ENCODE data around the gene KIR3DL1.
"Not testable (repeated sequence)": the region's sequence is repeated elsewhere in the genome, so short reads cannot be mapped to it uniquely, and the experiment has no call there.

The KIR3DL1 gene

DNA sequence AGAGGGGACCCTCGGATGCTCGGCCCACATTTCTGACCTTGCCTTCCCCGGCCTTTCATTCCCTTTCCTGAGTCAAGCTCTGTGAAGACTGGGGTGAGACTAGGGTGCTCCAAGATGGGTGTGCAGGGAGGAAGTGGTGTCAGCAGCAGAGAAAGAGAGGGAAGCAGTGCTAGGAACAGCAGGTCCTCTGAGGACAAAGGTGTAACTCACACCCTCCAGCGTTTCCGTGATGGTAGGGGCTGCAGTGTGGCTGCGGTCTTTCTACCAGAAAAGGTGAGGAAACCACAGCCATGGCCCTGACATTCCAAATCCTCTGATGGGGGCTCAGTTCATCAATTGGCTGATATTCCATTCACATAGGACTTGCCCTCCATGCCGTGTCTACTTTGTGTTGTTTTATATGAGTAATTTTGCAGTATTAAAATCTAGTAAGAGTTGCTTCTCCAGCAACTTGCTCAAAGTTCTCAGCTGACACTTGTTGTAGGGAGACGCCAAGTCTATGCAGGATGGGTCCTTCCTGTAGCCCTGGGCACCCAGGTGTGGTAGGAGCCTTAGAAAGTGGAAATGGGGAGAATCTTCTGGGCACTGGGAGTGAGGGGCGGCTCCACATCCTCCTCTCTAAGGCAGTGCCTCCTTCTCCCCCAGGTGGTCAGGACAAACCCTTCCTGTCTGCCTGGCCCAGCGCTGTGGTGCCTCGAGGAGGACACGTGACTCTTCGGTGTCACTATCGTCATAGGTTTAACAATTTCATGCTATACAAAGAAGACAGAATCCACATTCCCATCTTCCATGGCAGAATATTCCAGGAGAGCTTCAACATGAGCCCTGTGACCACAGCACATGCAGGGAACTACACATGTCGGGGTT is 1.6 kb downstream of the KIR3DL1 start:
- TF ChIP-seq, protein P1, sequence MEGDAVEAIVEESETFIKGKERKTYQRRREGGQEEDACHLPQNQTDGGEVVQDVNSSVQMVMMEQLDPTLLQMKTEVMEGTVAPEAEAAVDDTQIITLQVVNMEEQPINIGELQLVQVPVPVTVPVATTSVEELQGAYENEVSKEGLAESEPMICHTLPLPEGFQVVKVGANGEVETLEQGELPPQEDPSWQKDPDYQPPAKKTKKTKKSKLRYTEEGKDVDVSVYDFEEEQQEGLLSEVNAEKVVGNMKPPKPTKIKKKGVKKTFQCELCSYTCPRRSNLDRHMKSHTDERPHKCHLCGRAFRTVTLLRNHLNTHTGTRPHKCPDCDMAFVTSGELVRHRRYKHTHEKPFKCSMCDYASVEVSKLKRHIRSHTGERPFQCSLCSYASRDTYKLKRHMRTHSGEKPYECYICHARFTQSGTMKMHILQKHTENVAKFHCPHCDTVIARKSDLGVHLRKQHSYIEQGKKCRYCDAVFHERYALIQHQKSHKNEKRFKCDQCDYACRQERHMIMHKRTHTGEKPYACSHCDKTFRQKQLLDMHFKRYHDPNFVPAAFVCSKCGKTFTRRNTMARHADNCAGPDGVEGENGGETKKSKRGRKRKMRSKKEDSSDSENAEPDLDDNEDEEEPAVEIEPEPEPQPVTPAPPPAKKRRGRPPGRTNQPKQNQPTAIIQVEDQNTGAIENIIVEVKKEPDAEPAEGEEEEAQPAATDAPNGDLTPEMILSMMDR (IDR thresholded peaks at IDR 0.05; ENCODE audit: low read depth, low read length): no peak
- no peak overlapping the region for H3K4me3 ChIP-seq (ENCODE audit: low read depth, low read length)

- not testable (repeated sequence) for H3K4me3 ChIP-seq (ENCODE audit: low read depth, low read length)
Measured at GRCh38 chr19:54824416-54824815, 8.1 kb downstream of the KIR3DL1 start.

GRCh38 chr19:54825326-54825725 is 9.1 kb downstream of the KIR3DL1 start:
- not testable (repeated sequence) for H3K4me3 ChIP-seq (ENCODE audit: low read depth, low read length)

GRCh38 chr19:54828064-54828463 is 11.8 kb downstream of the KIR3DL1 start:
- not testable (repeated sequence) for H3K4me3 ChIP-seq (ENCODE audit: low read depth, low read length)

DNA sequence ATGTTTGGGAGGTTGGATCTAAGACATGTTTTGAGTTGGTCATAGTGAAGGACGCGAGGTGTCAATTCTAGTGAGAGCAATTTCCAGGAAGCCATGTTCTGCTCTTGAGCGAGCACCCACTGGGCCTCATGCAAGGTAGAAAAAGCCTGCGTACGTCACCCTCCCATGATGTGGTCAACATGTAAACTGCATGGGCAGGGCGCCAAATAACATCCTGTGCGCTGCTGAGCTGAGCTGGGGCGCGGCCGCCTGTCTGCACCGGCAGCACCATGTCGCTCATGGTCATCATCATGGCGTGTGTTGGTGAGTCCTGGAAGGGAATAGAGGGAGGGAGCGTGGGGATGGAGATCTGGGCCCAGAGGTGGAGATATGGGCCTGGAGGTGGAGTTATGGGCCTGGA is 16.2 kb downstream of the KIR3DL1 start, which contains the start of gene KIR2DS4:
KIR2DS4 (plus strand) TSS at position 181 of the 400 bp plus-strand sequence.
- not testable (repeated sequence) for H3K4me3 ChIP-seq (ENCODE audit: low read depth, low read length)

DNA sequence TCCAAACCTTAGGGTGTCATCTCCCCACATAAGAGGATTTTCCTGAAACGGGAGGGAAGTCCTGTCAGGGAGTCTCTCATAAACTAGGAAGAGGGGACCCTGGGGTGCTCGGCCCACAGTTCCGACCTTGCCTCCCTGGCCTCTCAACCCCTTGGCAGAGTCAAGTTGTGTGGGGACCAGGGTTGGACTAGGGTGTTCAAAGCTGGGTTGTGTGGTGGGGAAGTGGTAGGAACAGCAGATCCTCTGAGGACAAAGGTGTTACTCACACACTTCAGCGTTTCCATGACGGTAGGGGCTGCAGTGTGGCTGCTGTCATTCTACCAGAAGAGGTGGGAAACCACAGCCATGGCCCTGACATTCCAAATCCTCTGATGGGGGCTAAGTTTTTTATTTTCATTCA is 18.9 kb downstream of the KIR3DL1 start:
- H3K4me3 ChIP-seq (ENCODE audit: low read depth, low read length): not testable (repeated sequence)

GRCh38 chr19:54837522-54837921 is 21.3 kb downstream of the KIR3DL1 start:
- not testable (repeated sequence) for H3K4me3 ChIP-seq (ENCODE audit: low read depth, low read length)

DNA sequence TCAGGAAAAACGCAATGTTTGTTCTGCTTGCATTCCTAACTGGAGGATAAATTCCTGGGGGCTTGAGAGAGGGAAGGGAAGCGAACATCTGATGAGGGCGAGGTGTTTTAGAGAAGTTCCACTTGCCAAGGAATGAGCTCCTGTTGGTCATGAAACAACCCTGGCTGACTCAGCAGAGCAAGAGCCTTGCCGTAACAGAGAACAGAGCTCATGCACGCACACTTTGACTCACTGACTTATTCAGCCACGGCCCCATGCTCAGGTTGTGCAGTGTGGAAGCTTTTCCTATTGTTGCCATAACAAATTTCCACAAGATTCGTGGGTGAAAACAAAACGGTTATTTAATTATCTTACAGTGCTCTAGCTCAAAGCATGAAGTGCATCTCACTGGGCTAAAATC is 26.9 kb downstream of the KIR3DL1 start:
- not testable (repeated sequence) for H3K4me3 ChIP-seq (ENCODE audit: low read depth, low read length)

DNA sequence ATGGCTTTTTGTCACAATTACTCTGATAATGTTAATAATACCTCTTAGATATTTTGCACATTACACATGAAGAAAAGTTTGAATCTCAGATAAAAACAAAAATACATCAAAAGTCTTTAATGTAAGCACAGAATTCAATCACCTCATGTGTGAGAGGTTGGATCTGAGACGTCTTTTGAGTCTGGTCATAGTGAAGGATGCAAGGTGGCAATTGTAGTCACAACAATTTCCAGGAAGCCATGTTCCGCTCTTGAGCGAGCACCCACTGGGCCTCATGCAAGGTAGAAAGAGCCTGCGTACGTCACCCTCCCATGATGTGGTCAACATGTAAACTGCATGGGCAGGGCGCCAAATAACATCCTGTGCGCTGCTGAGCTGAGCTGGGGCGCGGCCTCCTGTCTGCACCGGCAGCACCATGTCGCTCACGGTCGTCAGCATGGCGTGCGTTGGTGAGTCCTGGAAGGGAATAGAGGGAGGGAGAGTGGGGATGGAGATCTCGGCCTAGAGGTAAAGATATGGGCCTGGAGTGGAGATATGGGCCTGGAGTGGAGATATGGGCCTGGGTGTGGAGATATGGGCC is 33.9 kb downstream of the KIR3DL1 start, which contains the start of gene KIR3DL2:
KIR3DL2 (plus strand) TSS at position 383 of the 580 bp plus-strand sequence; CDS start at position 416, 33 bp downstream.
- H3K4me3 ChIP-seq (ENCODE audit: low read depth, low read length): not testable (repeated sequence)

- TF ChIP-seq, protein P1 (IDR thresholded peaks at IDR 0.05; ENCODE audit: low read depth, low read length): no peak
- H3K4me3 ChIP-seq (ENCODE audit: low read depth, low read length): no peak overlapping the region
Measured at GRCh38 chr19:54850930-54851329, 34.7 kb downstream of the KIR3DL1 start.

- no peak overlapping the region for H3K4me3 ChIP-seq (ENCODE audit: low read depth, low read length)
- TF ChIP-seq, protein P1 (IDR thresholded peaks at IDR 0.05; ENCODE audit: low read depth, low read length): no peak
Measured at GRCh38 chr19:54851353-54851752, 35.1 kb downstream of the KIR3DL1 start.

DNA sequence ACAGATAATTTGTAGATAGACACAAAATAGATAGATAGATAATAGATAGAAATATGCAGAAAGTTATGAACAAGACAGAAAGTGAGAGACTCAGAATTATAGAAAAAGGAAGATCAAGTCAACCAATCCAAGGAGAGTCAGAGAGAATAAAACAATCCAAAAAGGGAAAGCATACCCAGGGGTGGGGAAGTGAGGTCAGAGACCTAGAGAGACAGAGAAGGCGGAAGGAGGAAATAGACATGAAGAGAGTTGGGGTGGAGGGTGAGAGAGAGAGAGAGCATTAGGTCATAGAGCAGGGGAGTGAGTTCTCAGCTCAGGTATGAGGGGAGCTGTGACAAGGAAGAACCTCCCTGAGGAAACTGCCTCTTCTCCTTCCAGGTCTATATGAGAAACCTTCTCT is 39.0 kb downstream of the KIR3DL1 start:
- not testable (repeated sequence) for H3K4me3 ChIP-seq (ENCODE audit: low read depth, low read length)

GRCh38 chr19:54858476-54858875 is 42.2 kb downstream of the KIR3DL1 start:
- not testable (repeated sequence) for H3K4me3 ChIP-seq (ENCODE audit: low read depth, low read length)

- H3K4me3 ChIP-seq (ENCODE audit: low read depth, low read length): not testable (repeated sequence)
Measured at GRCh38 chr19:54859421-54859820, 43.2 kb downstream of the KIR3DL1 start.

DNA sequence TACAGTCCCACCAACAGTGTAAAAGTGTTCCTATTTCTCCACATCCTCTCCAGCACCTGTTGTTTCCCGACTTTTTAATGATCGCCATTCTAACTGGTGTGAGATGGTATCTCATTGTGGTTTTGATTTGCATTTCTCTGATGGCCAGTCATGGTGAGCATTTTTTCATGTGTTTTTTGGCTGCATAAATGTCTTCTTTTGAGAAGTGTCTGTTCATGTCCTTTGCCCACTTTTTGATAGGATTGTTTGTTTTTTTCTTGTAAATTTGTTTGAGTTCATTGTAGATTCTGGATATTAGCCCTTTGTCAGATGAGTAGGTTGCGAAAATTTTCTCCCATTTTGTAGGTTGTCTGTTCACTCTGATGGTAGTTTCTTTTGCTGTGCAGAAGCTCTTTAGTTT is 47.2 kb downstream of the KIR3DL1 start:
- H3K4me3 ChIP-seq (ENCODE audit: low read depth, low read length): not testable (repeated sequence)
